Vagina (tissue), 2 donors: Measurements from ENCODE around the gene RMI2. TPM values are rescaled to one million over a fixed set of nuclear protein-coding genes. Genes with fewer than 3 reads are reported as not detected.
A peak's percentile ranks its signal among the peaks of the same experiment; 100 is the strongest.

Experiments
- DNase-seq, 2 donors: peaks; one replicate each; pipeline ENCODE4 v3.0.0-alpha.2; 2017; ENCODE audit errors: extremely low spot score in 2 of 2
- H3K27ac ChIP-seq: fragments of 200-600 bp; sonication (generic); one replicate; pipeline ENCODE4 v1.5.1; 2019
- H3K27me3 ChIP-seq: fragments of 200-600 bp; sonication (generic); one replicate; pipeline ENCODE4 v1.5.1; 2019
- H3K36me3 ChIP-seq, 2 donors: fragments of 200-600 bp; sonication (generic); one replicate each; pipeline ENCODE4 v1.5.1; 2017 to 2019
- H3K4me1 ChIP-seq: fragments of 200-600 bp; sonication (generic); one replicate; pipeline ENCODE4 v1.5.1; 2019
- H3K4me3 ChIP-seq, 2 donors: fragments of 200-600 bp; sonication (generic); 1 replicate in 1 of 2; 2 replicates in 1 of 2; pipeline ENCODE4 v1.5.1; 2016 to 2019
- H3K9me3 ChIP-seq: fragments of 200-600 bp; sonication (generic); one replicate; pipeline ENCODE4 v1.5.1; 2019
- CTCF ChIP-seq, 3 experiments: fragments of 450-650 bp in 2 of 3; fragments of 200-600 bp in 1 of 3; sonication (generic) in 1 of 3; IDR thresholded peaks; one replicate each; pipeline ENCODE4 v1.5.1; 2017 to 2019; ENCODE audit warnings: antibody characterized with exemption in 3 of 3, mild to moderate bottlenecking in 2 of 3, moderate library complexity in 2 of 3
- POLR2A ChIP-seq, 2 donors: fragments of 450-650 bp; IDR thresholded peaks; one replicate each; pipeline ENCODE4 v1.6.1; 2017; ENCODE audit warnings: antibody characterized with exemption in 2 of 2, mild to moderate bottlenecking in 2 of 2, moderate library complexity in 2 of 2
- POLR2AphosphoS5 ChIP-seq, 2 donors: sonication (generic); formaldehyde crosslinking; IDR thresholded peaks; one replicate each; pipeline ENCODE4 v1.9.0; 2017; ENCODE audit warnings: antibody characterized with exemption in 2 of 2, mild to moderate bottlenecking in 2 of 2, low read depth in 1 of 2; ENCODE audit not compliant: insufficient read depth in 1 of 2
- intact Hi-C: fragments of 100-400 bp; cut with DNase I; formaldehyde crosslinking; loops from one replicate; pipeline ENCODE4 v1.15.1; 2023
- total RNA-seq: library from RNA; depleted of rRNA; stranded (reverse); fragments of >200 nt; gene quantifications from one replicate; pipeline ENCODE4 v1.2.3, GENCODE V29; 2016

Gene RMI2
- total RNA-seq, 1 donor from 2014 or later, result 0.74 TPM

DNA sequence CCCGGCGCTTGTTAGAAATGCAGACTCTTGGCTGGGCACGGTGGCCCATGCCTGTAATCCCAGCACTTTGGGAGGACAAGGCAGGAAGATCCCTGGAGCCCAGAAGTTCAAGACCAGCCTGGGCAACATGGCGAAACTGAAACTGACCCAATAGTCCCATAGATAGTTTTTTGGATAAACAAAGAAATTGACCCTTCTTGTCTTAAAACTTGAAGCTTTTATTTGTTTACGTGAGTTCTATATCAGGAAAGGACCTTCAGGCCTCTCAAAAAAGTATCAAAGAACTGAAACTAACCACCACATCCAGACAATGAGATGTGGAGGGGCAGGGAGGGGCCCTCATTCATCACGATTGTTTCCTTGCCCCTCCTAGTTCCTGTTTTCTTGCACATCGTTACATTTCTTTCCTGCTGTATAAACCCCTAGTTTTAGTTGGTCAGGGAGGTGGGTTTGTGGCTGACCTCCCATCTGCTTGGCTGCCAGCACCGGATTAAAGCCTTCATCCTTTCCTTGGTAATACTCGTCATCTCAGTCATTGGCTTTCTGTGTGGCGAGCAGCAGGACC, 34.2 kb upstream of the RMI2 start:
- no peak for DNase-seq
- Histone ChIP-seq H3K4me1 (peaks cover 14% of the 10 kb centered on the region), H3K27me3 (no peaks in the 10 kb centered on the region), H3K27ac (no peak overlapping the region), H3K36me3 (no peaks in the 10 kb centered on the region), H3K4me3 (no peak overlapping the region), H3K9me3 (no peaks in the 10 kb centered on the region)
- TF ChIP-seq POLR2AphosphoS5 (IDR thresholded peaks at IDR 0.05; ENCODE audit: insufficient read depth in 1 of 2, low read depth in 1 of 2) (no peak), CTCF (IDR thresholded peaks at IDR 0.05) (no peak), POLR2A (IDR thresholded peaks at IDR 0.05) (no peak)
- intact Hi-C loops, result no loop called here

DNA sequence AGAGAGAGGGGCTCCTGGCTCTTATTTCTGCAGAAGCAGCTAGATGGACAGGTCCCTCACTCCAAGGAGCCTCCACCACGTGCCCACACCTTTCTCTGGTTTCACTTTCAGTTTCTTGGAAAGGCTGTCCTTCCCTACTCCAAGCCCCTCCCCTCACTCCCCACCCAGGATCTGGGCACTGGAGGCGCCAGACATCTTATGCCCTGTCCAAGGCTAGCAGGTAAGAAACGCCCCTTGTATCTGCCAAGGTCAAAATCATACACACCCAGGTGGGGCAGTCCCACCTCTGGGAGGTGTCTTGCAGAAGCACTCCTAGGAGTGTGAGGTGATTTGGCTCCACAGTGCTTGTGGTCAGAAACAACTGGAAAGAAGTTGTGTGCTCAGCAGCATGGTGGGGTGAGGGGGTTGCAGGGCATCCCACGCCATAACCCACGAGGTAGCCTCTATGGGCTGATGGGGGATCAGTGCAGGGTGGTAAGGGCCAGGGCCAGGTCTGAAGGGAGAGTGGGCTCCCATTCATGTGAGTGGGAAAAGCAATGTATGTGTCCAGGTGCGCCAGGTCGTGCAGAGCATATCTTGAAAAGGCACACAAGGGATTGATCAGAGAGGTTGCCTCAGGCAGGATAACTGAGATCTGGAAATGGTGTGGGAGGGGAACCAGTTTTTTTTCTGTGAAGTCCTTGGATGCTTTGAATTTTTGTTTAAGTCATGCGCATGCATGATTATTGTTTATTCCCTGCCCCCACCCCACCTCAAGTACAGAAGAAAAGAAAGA, 32.4 kb upstream of the RMI2 start:
- Histone ChIP-seq H3K9me3 (no peaks in the 10 kb centered on the region), H3K27me3 (no peaks in the 10 kb centered on the region), H3K4me3 (no peak overlapping the region), H3K4me1 (peaks cover 14% of the 10 kb centered on the region), H3K27ac (peak overlapping the region; percentile 21), H3K36me3 (no peaks in the 10 kb centered on the region)
- TF ChIP-seq CTCF (IDR thresholded peaks at IDR 0.05) (no peak), POLR2AphosphoS5 (IDR thresholded peaks at IDR 0.05; ENCODE audit: insufficient read depth in 1 of 2, low read depth in 1 of 2) (no peak), POLR2A (IDR thresholded peaks at IDR 0.05) (no peak)
- intact Hi-C loops, result no loop called here
- DNase-seq, result no peak

DNA sequence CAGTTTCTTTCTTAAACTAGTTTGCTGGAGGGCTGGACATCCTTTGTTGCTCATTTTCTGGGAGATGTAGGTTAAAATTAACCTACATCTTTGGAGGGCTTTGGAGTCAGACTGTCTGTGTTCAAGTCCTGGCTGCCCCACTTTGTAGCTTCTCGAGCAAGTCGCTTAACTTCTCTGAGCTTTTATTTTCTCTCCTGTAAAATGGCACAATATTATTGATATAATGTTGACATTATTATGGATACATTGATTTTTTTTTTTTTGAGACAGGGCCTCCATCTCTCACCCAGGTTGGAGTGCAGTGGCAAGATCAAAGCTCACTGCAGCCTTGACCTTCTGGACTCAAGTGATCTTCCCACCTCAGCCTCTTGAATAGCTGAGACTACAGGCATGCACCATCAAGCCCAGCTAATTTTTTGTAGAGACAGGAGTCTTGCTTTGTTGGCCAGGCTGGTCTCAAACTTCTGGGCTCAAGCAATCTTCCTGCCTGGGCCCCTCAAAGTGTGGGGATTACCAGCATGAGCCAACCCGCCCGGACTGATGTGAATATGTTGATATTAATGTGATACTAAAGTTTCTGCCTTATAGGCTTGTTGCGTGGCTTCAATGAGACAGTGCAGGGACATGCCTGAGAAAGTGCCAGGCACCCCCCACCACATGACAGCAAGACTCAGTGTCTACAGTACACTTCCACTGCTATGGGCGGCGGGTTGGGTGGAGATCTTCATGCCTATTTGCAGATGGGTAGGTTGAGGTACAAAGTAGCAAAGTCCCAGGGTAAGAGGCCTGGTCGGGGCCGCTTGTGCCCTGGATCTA, 31.6 kb upstream of the RMI2 start:
- intact Hi-C loops, result no loop called here

DNA sequence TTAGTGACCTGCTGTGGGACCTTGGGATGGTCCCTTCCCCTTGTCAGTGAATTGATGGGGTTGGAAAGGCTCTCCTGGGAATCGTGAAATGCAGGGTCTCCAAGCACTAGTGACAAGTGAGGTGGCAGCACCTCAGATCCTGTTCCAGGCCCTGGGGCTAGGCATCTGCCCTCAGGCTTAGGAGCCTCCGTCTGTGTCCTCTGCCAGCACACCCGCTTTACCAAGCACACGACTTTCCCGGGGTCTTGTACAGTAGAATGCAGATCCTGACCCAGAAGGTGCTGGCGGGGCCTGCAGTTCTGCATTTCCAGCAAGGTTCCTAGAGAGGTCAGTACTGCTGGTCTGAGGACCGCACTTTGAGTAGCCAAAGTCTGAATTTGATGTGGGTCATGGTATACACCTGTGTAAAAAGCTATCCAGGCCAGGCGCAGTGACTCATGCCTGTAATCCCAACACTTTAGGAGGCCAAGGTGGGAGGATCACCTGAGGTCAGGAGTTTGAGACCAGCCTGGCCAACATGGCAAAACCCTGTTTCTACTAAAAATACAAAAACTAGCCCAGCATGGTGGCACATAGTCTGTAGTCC, 30.9 kb upstream of the RMI2 start:
- no peak overlapping the region for H3K27ac ChIP-seq
- no peak for DNase-seq
- TF ChIP-seq POLR2A (IDR thresholded peaks at IDR 0.05) (no peak), POLR2AphosphoS5 (IDR thresholded peaks at IDR 0.05; ENCODE audit: insufficient read depth in 1 of 2, low read depth in 1 of 2) (no peak), CTCF (IDR thresholded peaks at IDR 0.05) (no peak)
- no peak overlapping the region for H3K4me3 ChIP-seq
- H3K36me3 ChIP-seq, result no peaks in the 10 kb centered on the region
- H3K4me1 ChIP-seq, result peaks cover 14% of the 10 kb centered on the region
- H3K27me3 ChIP-seq, result no peaks in the 10 kb centered on the region
- no peaks in the 10 kb centered on the region for H3K9me3 ChIP-seq
- intact Hi-C loops, result no loop called here

More for the DNA sequence above, 31.6 kb upstream of the RMI2 start:
- Histone ChIP-seq H3K27me3 (no peaks in the 10 kb centered on the region), H3K4me3 (no peak overlapping the region), H3K27ac (no peak overlapping the region), H3K9me3 (no peaks in the 10 kb centered on the region), H3K36me3 (no peaks in the 10 kb centered on the region), H3K4me1 (peaks cover 14% of the 10 kb centered on the region)
- TF ChIP-seq CTCF (IDR thresholded peaks at IDR 0.05) (no peak), POLR2AphosphoS5 (IDR thresholded peaks at IDR 0.05; ENCODE audit: insufficient read depth in 1 of 2, low read depth in 1 of 2) (no peak), POLR2A (IDR thresholded peaks at IDR 0.05) (no peak)
- no peak for DNase-seq
